HuH-7 (cell line): Measurements from ENCODE around the gene GRPR.
A peak's percentile ranks its signal among the peaks of the same experiment; 100 is the strongest.

Experiments
- DNase-seq: peaks from one replicate; pipeline ENCODE4 v3.0.0; 2011; ENCODE audit warnings: low spot score

GRPR gene

GRCh38 chrX:16123222-16123786 is at the start of gene GRPR:
Gene GRPR, plus strand, starts transcription at chrX:16123565. Its CDS starts 389 bp downstream, at chrX:16123954.
- DNase-seq = peak; percentile 25

- no peak for DNase-seq
Measured at GRCh38 chrX:16075087-16075486, 48.3 kb upstream of the GRPR start.

- DNase-seq = no peak
Measured at GRCh38 chrX:16076834-16077233, 46.5 kb upstream of the GRPR start.

GRCh38 chrX:16077811-16078210 is 45.6 kb upstream of the GRPR start:
- no peak for DNase-seq

GRCh38 chrX:16081357-16081756 is 42.0 kb upstream of the GRPR start:
- DNase-seq = no peak

GRCh38 chrX:16082470-16083085 is 40.8 kb upstream of the GRPR start:
- DNase-seq = no peak

- DNase-seq = no peak
Measured at GRCh38 chrX:16087076-16087475, 36.3 kb upstream of the GRPR start.

GRCh38 chrX:16089086-16089485 is 34.3 kb upstream of the GRPR start:
- no peak for DNase-seq

GRCh38 chrX:16096141-16096540 is 27.2 kb upstream of the GRPR start:
- no peak for DNase-seq

GRCh38 chrX:16100673-16101072 is 22.7 kb upstream of the GRPR start:
- DNase-seq = no peak

- DNase-seq = no peak
Measured at GRCh38 chrX:16101581-16101980, 21.8 kb upstream of the GRPR start.

- DNase-seq = no peak
Measured at GRCh38 chrX:16103625-16104024, 19.7 kb upstream of the GRPR start.

GRCh38 chrX:16112428-16112827 is 10.9 kb upstream of the GRPR start:
- no peak for DNase-seq

GRCh38 chrX:16113978-16114565 is 9.3 kb upstream of the GRPR start:
- DNase-seq = no peak

GRCh38 chrX:16114611-16115010 is 8.8 kb upstream of the GRPR start:
- DNase-seq = no peak

GRCh38 chrX:16119353-16120220 is 3.8 kb upstream of the GRPR start:
- no peak for DNase-seq

- no peak for DNase-seq
Measured at GRCh38 chrX:16120431-16120830, 2.9 kb upstream of the GRPR start.

GRCh38 chrX:16124201-16124600 is 836 bp downstream of the GRPR start:
- no peak for DNase-seq

- no peak for DNase-seq
Measured at GRCh38 chrX:16125520-16126149, 2.3 kb downstream of the GRPR start.

- no peak for DNase-seq
Measured at GRCh38 chrX:16130707-16131106, 7.3 kb downstream of the GRPR start.

- no peak for DNase-seq
Measured at GRCh38 chrX:16134936-16135335, 11.6 kb downstream of the GRPR start.

- DNase-seq = no peak
Measured at GRCh38 chrX:16136080-16136479, 12.7 kb downstream of the GRPR start.
